Measurements from ENCODE around the gene SHLD3.
"Not testable (repeated sequence)": the region's sequence is repeated elsewhere in the genome, so short reads cannot be mapped to it uniquely, and the experiment has no call there.

The SHLD3 gene

GRCh38 chr5:65672796-65673195, 48.0 kb downstream of the SHLD3 start:
- Histone ChIP-seq H3K27ac (ENCODE audit: low read depth, low read length) (no peak overlapping the region), H3K36me3 (ENCODE audit: control insufficient read depth in 5 of 5, insufficient read depth in 5 of 5, low read length in 5 of 5) (peaks cover 6 to 36% (median 18%) of the 10 kb centered on the region in 5 donors), H3K4me3 (ENCODE audit: low read depth in 1 of 5, low read length in 5 of 5) (no peak overlapping the region), H3K9ac (ENCODE audit: low read length in 5 of 5) (no peak overlapping the region), H3K4me1 (ENCODE audit: control insufficient read depth in 5 of 5, insufficient read depth in 5 of 5, low read length in 5 of 5) (no peaks in the 10 kb centered on the region), H3K27me3 (ENCODE audit: control insufficient read depth in 5 of 5, insufficient read depth in 4 of 5, low read length in 5 of 5) (no peaks in the 10 kb centered on the region), H3K9me3 (ENCODE audit: control insufficient read depth in 5 of 5, low read length in 5 of 5) (no peaks in the 10 kb centered on the region)

GRCh38 chr5:65674749-65675148, 49.9 kb downstream of the SHLD3 start:
- H3K36me3 ChIP-seq (ENCODE audit: control insufficient read depth in 5 of 5, insufficient read depth in 5 of 5, low read length in 5 of 5) = peaks cover 3 to 30% (median 15%) of the 10 kb centered on the region in 5 donors

GRCh38 chr5:65676056-65676455, 51.2 kb downstream of the SHLD3 start:
- peaks cover 0 to 27% (median 13%) of the 10 kb centered on the region in 5 donors for H3K36me3 ChIP-seq (ENCODE audit: control insufficient read depth in 5 of 5, insufficient read depth in 5 of 5, low read length in 5 of 5)
- not testable (repeated sequence) for H3K4me1 ChIP-seq (ENCODE audit: control insufficient read depth in 5 of 5, insufficient read depth in 5 of 5, low read length in 5 of 5); H3K4me3 ChIP-seq (ENCODE audit: low read depth in 1 of 5, low read length in 5 of 5); H3K27me3 ChIP-seq (ENCODE audit: control insufficient read depth in 5 of 5, insufficient read depth in 4 of 5, low read length in 5 of 5); H3K27ac ChIP-seq (ENCODE audit: low read depth, low read length); H3K9me3 ChIP-seq (ENCODE audit: control insufficient read depth in 5 of 5, low read length in 5 of 5); H3K9ac ChIP-seq (ENCODE audit: low read length in 5 of 5)

More at GRCh38 chr5:65674749-65675148, 49.9 kb downstream of the SHLD3 start:
- no peaks in the 10 kb centered on the region for H3K27me3 ChIP-seq (ENCODE audit: control insufficient read depth in 5 of 5, insufficient read depth in 4 of 5, low read length in 5 of 5)
- H3K4me3 ChIP-seq (ENCODE audit: low read depth in 1 of 5, low read length in 5 of 5) = no peak overlapping the region
- no peaks in the 10 kb centered on the region for H3K4me1 ChIP-seq (ENCODE audit: control insufficient read depth in 5 of 5, insufficient read depth in 5 of 5, low read length in 5 of 5)
- no peak overlapping the region for H3K9ac ChIP-seq (ENCODE audit: low read length in 5 of 5)
- no peak overlapping the region for H3K27ac ChIP-seq (ENCODE audit: low read depth, low read length)
- no peaks in the 10 kb centered on the region for H3K9me3 ChIP-seq (ENCODE audit: control insufficient read depth in 5 of 5, low read length in 5 of 5)

All from subcutaneous abdominal adipose tissue (tissue), 5 donors.